Body of pancreas (tissue), 4 donors: ENCODE results near the gene IL7R.

ENCODE experiments used
- CTCF ChIP-seq, 7 experiments: fragments of 450-650 bp in 4 of 7; fragments of 200-600 bp in 3 of 7; sonication (generic) in 3 of 7; IDR thresholded peaks; one replicate each; pipeline ENCODE4 v1.5.1; 2016 to 2019; ENCODE audit warnings: antibody characterized with exemption in 7 of 7
- POLR2A ChIP-seq, 3 donors: fragments of 450-650 bp; IDR thresholded peaks; one replicate each; pipeline ENCODE4 v1.6.1; 2016; ENCODE audit warnings: antibody characterized with exemption in 3 of 3, mild to moderate bottlenecking in 2 of 3

- TF ChIP-seq CTCF (IDR thresholded peaks at IDR 0.05) = no peak
- no peak for TF ChIP-seq POLR2A (IDR thresholded peaks at IDR 0.05)
Observed at GRCh38 chr5:35880156-35880555, 23.5 kb downstream of the IL7R start.
